Mucosa of rectum (tissue), 2 donors: ENCODE data around the gene TAF11L14.
"Not testable (repeated sequence)": the region's sequence is repeated elsewhere in the genome, so short reads cannot be mapped to it uniquely, and the experiment has no call there.

Experiments
- H3K27ac ChIP-seq, 2 donors: one replicate each; pipeline ENCODE4 v1.7.0; 2013; ENCODE audit warnings: inconsistent platforms in 2 of 2, low read depth in 2 of 2, low read length in 2 of 2
- H3K27me3 ChIP-seq, 2 donors: one replicate each; pipeline ENCODE4 v1.7.0; 2013; ENCODE audit warnings: low read length in 2 of 2; ENCODE audit not compliant: control insufficient read depth in 2 of 2, insufficient read depth in 2 of 2
- H3K36me3 ChIP-seq, 2 donors: one replicate each; pipeline ENCODE4 v1.7.0; 2013; ENCODE audit warnings: low read length in 2 of 2; ENCODE audit not compliant: control insufficient read depth in 2 of 2, insufficient read depth in 2 of 2
- H3K4me1 ChIP-seq, 2 donors: one replicate each; pipeline ENCODE4 v1.7.0; 2013; ENCODE audit warnings: low read length in 2 of 2, mild to moderate bottlenecking in 1 of 2; ENCODE audit not compliant: control insufficient read depth in 2 of 2, insufficient read depth in 2 of 2
- H3K4me3 ChIP-seq, 2 donors: one replicate each; pipeline ENCODE4 v1.7.0; 2013; ENCODE audit warnings: low read length in 2 of 2
- H3K9ac ChIP-seq, 2 donors: one replicate each; pipeline ENCODE4 v1.7.0; 2013; ENCODE audit warnings: low read length in 2 of 2, low read depth in 1 of 2, mild to moderate bottlenecking in 1 of 2
- H3K9me3 ChIP-seq, 2 donors: one replicate each; pipeline ENCODE4 v1.7.0; 2013; ENCODE audit warnings: low read length in 2 of 2; ENCODE audit not compliant: control insufficient read depth in 2 of 2
- donor health status: healthy.
- donor health status: Normal muscosa, but diverticular disease.

TAF11L14 gene

GRCh38 chr5:17634160-17634559 lies at the start of gene TAF11L14:
TSS of gene TAF11L14 (plus strand) at chr5:17634460.
- no peak within 1 kb of the TSS for H3K9ac ChIP-seq
- H3K36me3 ChIP-seq, result no peaks in the 10 kb centered on the region
- no peaks in the 10 kb centered on the region for H3K27me3 ChIP-seq
- H3K4me1 ChIP-seq, result no peaks in the 10 kb centered on the region
- H3K27ac ChIP-seq, result no peak within 1 kb of the TSS
- no peak within 1 kb of the TSS for H3K4me3 ChIP-seq
- no peaks in the 10 kb centered on the region for H3K9me3 ChIP-seq

GRCh38 chr5:17585658-17586057 lies 48.6 kb upstream of the TAF11L14 start, which contains the start of gene TAF11L7:
TSS of gene TAF11L7 (minus strand) at chr5:17585758.
- not testable (repeated sequence) for H3K27me3 ChIP-seq, H3K27ac ChIP-seq, H3K9ac ChIP-seq, H3K4me1 ChIP-seq, H3K36me3 ChIP-seq, H3K9me3 ChIP-seq, H3K4me3 ChIP-seq

DNA sequence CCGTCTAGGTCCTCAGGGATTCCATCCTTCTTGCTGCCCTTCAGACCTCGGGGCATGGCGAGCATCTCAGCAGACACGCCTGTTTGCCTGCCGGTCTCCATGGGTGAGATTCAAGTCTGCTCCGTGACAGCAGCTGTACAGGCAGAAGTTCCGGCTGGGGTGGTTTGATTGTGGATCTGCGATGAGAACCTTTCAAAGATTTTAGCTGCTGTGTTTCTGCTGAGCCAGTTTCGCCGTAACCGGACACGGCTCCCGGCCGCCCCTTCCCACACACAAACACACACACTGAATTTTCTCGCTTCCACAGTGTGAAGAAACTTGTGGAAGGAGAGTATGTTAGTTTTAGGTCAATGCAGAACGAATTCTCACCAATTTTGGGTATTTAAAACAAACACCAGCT lies 43.4 kb upstream of the TAF11L14 start, which contains the start of gene TAF11L8:
Gene TAF11L8 (minus strand): TSS at position 101 of the 400 bp plus-strand sequence.
- H3K27ac ChIP-seq, H3K27me3 ChIP-seq, H3K4me1 ChIP-seq, H3K4me3 ChIP-seq, H3K36me3 ChIP-seq, H3K9me3 ChIP-seq, H3K9ac ChIP-seq: not testable (repeated sequence)

GRCh38 chr5:17594255-17594654 lies 40.0 kb upstream of the TAF11L14 start, which contains the start of gene TAF11L9:
TSS of gene TAF11L9 (minus strand) at chr5:17594394.
- not testable (repeated sequence) for H3K36me3 ChIP-seq, H3K4me3 ChIP-seq, H3K27me3 ChIP-seq, H3K9ac ChIP-seq, H3K4me1 ChIP-seq, H3K27ac ChIP-seq, H3K9me3 ChIP-seq

DNA sequence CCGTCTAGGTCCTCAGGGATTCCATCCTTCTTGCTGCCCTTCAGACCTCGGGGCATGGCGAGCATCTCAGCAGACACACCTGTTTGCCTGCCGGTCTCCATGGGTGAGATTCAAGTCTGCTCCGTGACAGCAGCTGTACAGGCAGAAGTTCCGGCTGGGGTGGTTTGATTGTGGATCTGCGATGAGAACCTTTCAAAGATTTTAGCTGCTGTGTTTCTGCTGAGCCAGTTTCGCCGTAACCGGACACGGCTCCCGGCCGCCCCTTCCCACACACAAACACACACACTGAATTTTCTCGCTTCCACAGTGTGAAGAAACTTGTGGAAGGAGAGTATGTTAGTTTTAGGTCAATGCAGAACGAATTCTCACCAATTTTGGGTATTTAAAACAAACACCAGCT lies 36.5 kb upstream of the TAF11L14 start, which contains the start of gene TAF11L10:
Gene TAF11L10 (minus strand): TSS at position 101 of the 400 bp plus-strand sequence.
- H3K9ac ChIP-seq, H3K27ac ChIP-seq: not testable (repeated sequence)

GRCh38 chr5:17603880-17604279 lies 30.4 kb upstream of the TAF11L14 start, which contains the start of gene TAF11L11:
TSS of gene TAF11L11 (plus strand) at chr5:17604183.
- H3K9ac ChIP-seq, H3K27me3 ChIP-seq, H3K4me3 ChIP-seq, H3K9me3 ChIP-seq, H3K27ac ChIP-seq, H3K4me1 ChIP-seq, H3K36me3 ChIP-seq: not testable (repeated sequence)

More for the DNA sequence above, 36.5 kb upstream of the TAF11L14 start, which contains the start of gene TAF11L10:
- H3K27me3 ChIP-seq, H3K4me3 ChIP-seq, H3K9me3 ChIP-seq, H3K4me1 ChIP-seq, H3K36me3 ChIP-seq: not testable (repeated sequence)

DNA sequence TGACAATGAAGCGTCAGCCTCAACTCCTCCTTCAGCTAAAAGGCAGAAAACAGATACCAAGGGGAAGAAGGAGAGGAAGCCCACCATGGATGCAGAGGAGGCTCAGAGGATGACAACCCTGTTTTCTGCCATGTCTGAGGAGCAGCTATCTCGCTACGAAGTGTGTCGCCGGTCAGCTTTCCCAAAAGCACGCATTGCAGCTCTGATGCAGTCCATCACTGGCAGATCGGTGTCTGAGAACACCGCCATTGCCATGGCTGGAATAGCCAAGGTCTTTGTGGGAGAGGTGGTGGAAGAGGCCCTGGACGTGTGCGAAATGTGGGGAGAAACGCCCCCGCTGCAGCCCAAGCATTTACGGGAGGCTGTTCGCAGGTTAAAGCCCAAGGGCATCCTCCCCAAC lies 29.3 kb upstream of the TAF11L14 start:
- Histone ChIP-seq H3K9ac (no peak overlapping the region), H3K4me1 (no peaks in the 10 kb centered on the region), H3K27me3 (no peaks in the 10 kb centered on the region), H3K27ac (no peak overlapping the region), H3K9me3 (no peaks in the 10 kb centered on the region), H3K4me3 (no peak overlapping the region), H3K36me3 (no peaks in the 10 kb centered on the region)

DNA sequence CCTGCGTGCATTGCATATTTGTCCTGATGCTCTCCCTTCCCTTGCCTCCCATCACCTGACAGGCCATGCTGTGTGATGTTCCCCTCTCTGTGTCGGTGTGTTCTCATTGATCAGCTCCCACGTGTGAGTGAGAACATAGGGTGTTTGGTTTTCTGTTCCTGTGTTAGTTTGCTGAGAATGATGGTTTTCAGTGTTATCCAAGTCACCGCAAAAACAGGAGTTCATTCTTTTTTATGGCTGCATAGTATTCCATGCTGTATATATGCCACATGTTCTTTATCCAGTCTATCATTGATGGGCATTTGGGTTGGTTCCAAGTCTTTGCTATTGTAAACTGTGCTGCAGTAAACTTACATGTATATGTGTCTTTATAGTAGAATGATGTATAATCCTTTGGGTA lies 26.8 kb upstream of the TAF11L14 start:
- H3K9me3 ChIP-seq, H3K4me1 ChIP-seq, H3K36me3 ChIP-seq, H3K4me3 ChIP-seq, H3K9ac ChIP-seq, H3K27ac ChIP-seq, H3K27me3 ChIP-seq: not testable (repeated sequence)

GRCh38 chr5:17610092-17610491 lies 24.2 kb upstream of the TAF11L14 start, which contains the start of gene TAF11L12:
TSS of gene TAF11L12 (plus strand) at chr5:17610392.
- H3K36me3 ChIP-seq, H3K9ac ChIP-seq, H3K27me3 ChIP-seq, H3K4me1 ChIP-seq, H3K9me3 ChIP-seq, H3K4me3 ChIP-seq, H3K27ac ChIP-seq: not testable (repeated sequence)

DNA sequence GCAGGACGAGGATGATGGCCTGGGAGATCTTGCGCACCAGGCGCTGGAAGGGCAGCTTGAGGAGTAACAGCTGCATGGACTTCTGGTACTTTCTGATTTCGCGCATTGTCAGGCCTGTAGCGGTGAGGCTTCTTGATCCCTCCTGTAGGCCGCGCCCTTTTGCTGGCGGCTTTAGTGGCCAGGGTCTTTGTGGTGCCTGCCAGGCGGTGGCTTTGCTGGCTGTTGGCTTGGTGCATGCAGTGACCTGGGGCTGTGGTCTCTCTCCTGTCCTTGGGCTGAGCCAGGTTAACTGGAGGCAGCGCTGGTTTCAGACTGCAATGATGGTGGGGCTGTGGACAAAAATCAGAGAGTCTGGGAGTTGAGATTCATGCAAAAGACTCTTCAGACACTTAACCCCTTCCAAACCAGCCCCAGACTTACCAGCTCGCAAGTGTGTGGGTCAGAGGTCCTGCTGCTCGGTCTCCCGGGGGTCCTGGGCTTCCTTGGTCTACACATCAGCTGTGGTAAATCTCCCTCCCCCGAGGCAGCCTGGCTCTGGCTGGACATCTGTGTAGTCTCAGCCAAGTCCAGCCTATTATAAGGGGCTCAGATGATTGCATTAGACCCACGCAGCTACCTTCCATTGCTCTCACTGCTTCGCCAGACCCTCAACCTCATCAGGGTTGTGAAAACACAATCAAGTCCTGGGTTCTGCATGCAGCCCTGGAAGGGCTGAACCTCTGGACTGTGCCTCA lies 19.2 kb upstream of the TAF11L14 start:
- Histone ChIP-seq H3K4me3 (no peak overlapping the region), H3K27me3 (no peaks in the 10 kb centered on the region), H3K27ac (no peak overlapping the region), H3K4me1 (no peaks in the 10 kb centered on the region), H3K36me3 (no peaks in the 10 kb centered on the region), H3K9ac (no peak overlapping the region), H3K9me3 (no peaks in the 10 kb centered on the region)
